IMR-90 (cell line): ENCODE data around the gene TOPORS. TPM values are rescaled to one million over a fixed set of nuclear protein-coding genes. Genes with fewer than 3 reads are reported as not detected.

ENCODE experiments used
- ATAC-seq: fragments of 200-7000 bp; cut with Tn5 transposase; 2 replicates; pipeline ENCODE4 v1.9.1; 2020; ENCODE audit warnings: low read depth, mild to moderate bottlenecking, moderate library complexity
- BruUV-seq: library from RNA; stranded (reverse); fragments of 400-500 nt; replicated peaks from 2 replicates; lab custom pipeline; 2021; lab: Mats Ljungman, UMichigan
- CTCF ChIA-PET: fragments of 300-600 bp; formaldehyde crosslinking; extraction: SDS; loops from one replicate; lab custom pipeline; 2021; ENCODE audit warnings: antibody characterized with exemption; lab: Yijun Ruan, JAX
- POLR2A ChIA-PET: fragments of 300-600 bp; sonication (Branson Sonifier 250); formaldehyde crosslinking; loops from one replicate; lab custom pipeline; 2022; ENCODE audit warnings: antibody characterized with exemption; ENCODE audit not compliant: unreplicated experiment; lab: Charles Lee
- DNase-seq: peaks from one replicate; pipeline ENCODE4 v3.0.0; 2013
- H2AFZ ChIP-seq: replicated peaks from 2 replicates; pipeline ENCODE3; 2013; ENCODE audit warnings: low read length, mild to moderate bottlenecking; ENCODE audit not compliant: poor library complexity
- H2AK5ac ChIP-seq: 2 replicates; pipeline ENCODE4 v1.6.1; 2013; ENCODE audit warnings: low read depth, low read length, inconsistent platforms
- H2AK9ac ChIP-seq: replicated peaks from 2 replicates; pipeline ENCODE3; 2013; ENCODE audit warnings: mild to moderate bottlenecking, low read depth, low read length, moderate library complexity; ENCODE audit not compliant: poor library complexity
- H2BK120ac ChIP-seq: 2 replicates; pipeline ENCODE4 v1.6.1; 2013; ENCODE audit warnings: low read depth, low read length, inconsistent platforms
- H2BK15ac ChIP-seq: 3 replicates; pipeline ENCODE4 v1.6.1; 2013; ENCODE audit warnings: low read depth, low read length, inconsistent platforms
- H2BK20ac ChIP-seq: 2 replicates; pipeline ENCODE4 v1.6.1; 2013; ENCODE audit warnings: low read depth, mild to moderate bottlenecking, inconsistent platforms, low read length, moderate library complexity
- H2BK5ac ChIP-seq: 2 replicates; pipeline ENCODE4 v1.6.1; 2013; ENCODE audit warnings: mild to moderate bottlenecking, low read depth, low read length, inconsistent platforms; ENCODE audit not compliant: poor library complexity, severe bottlenecking
- H3K14ac ChIP-seq: replicated peaks from 2 replicates; pipeline ENCODE4 v1.6.1; 2013; ENCODE audit warnings: low read depth, low read length, inconsistent platforms
- H3K18ac ChIP-seq: 2 replicates; pipeline ENCODE4 v1.6.1; 2013; ENCODE audit warnings: low read depth, low read length, control low read depth
- H3K23ac ChIP-seq: 2 replicates; pipeline ENCODE4 v1.6.1; 2013; ENCODE audit warnings: low read depth, low read length, inconsistent platforms
- H3K27ac ChIP-seq: 2 replicates; pipeline ENCODE4 v1.5.1; 2013; ENCODE audit warnings: mild to moderate bottlenecking, control low read depth, low read length; ENCODE audit not compliant: insufficient read depth
- H3K27me3 ChIP-seq: 2 replicates; pipeline ENCODE4 v1.6.1; 2013; ENCODE audit warnings: low read length; ENCODE audit not compliant: control insufficient read depth, insufficient read depth
- H3K36me3 ChIP-seq: 2 replicates; pipeline ENCODE4 v1.6.1; 2013; ENCODE audit warnings: low read length, mixed read lengths; ENCODE audit not compliant: control insufficient read depth, insufficient read depth
- H3K4ac ChIP-seq: 2 replicates; pipeline ENCODE4 v1.6.1; 2013; ENCODE audit warnings: low read depth, low read length, inconsistent platforms
- H3K4me1 ChIP-seq: 2 replicates; pipeline ENCODE4 v1.6.1; 2013; ENCODE audit warnings: low read length, mixed read lengths; ENCODE audit not compliant: control insufficient read depth, insufficient read depth
- H3K4me2 ChIP-seq: 2 replicates; pipeline ENCODE4 v1.6.1; 2013; ENCODE audit warnings: low read depth, mild to moderate bottlenecking, control low read depth, low read length, moderate library complexity
- H3K4me3 ChIP-seq: 2 replicates; pipeline ENCODE4 v1.5.1; 2013; ENCODE audit warnings: low read depth, mild to moderate bottlenecking, control low read depth, low read length, moderate library complexity; ENCODE audit not compliant: insufficient read depth
- H3K56ac ChIP-seq: 2 replicates; pipeline ENCODE4 v1.6.1; 2013; ENCODE audit warnings: low read length, inconsistent platforms; ENCODE audit not compliant: insufficient read depth; ENCODE audit errors: extremely low read depth
- H3K79me1 ChIP-seq, 2 experiments: 2 replicates each; pipeline ENCODE4 v1.6.1; 2013; ENCODE audit warnings: low read length in 2 of 2, inconsistent platforms in 1 of 2, low read depth in 1 of 2
- H3K9ac ChIP-seq: 2 replicates; pipeline ENCODE4 v1.6.1; 2013; ENCODE audit warnings: low read depth, low read length, control low read depth
- H3K9me1 ChIP-seq: 2 replicates; pipeline ENCODE4 v1.6.1; 2013; ENCODE audit warnings: low read length, inconsistent platforms; ENCODE audit not compliant: insufficient read depth
- H3K9me3 ChIP-seq: 2 replicates; pipeline ENCODE4 v1.6.1; 2013; ENCODE audit warnings: low read length; ENCODE audit not compliant: control insufficient read depth, insufficient read depth
- H4K20me1 ChIP-seq: 2 replicates; pipeline ENCODE4 v1.6.1; 2013; ENCODE audit warnings: low read length, inconsistent platforms; ENCODE audit not compliant: insufficient read depth
- H4K5ac ChIP-seq: 2 replicates; pipeline ENCODE4 v1.6.1; 2013; ENCODE audit warnings: mild to moderate bottlenecking, low read depth, low read length, control low read depth
- H4K8ac ChIP-seq, 2 experiments: 2 replicates each; pipeline ENCODE4 v1.6.1; 2013; ENCODE audit warnings: low read depth in 2 of 2, low read length in 2 of 2, control low read depth in 1 of 2, inconsistent platforms in 1 of 2
- H4K91ac ChIP-seq: 2 replicates; pipeline ENCODE4 v1.6.1; 2013; ENCODE audit warnings: low read depth, low read length, inconsistent platforms; ENCODE audit not compliant: insufficient read depth
- BHLHE40 ChIP-seq: fragments of 150-350 bp; IDR thresholded peaks from 2 replicates; pipeline ENCODE4 v1.6.1; 2016; ENCODE audit warnings: mild to moderate bottlenecking, low read depth, low read length
- CEBPB ChIP-seq: IDR thresholded peaks from 2 replicates; pipeline ENCODE4 v1.6.1; 2012; ENCODE audit warnings: low read depth, low read length, improper control_type of control experiment
- CHD1 ChIP-seq: IDR thresholded peaks from 2 replicates; pipeline ENCODE4 v1.6.1; 2012; ENCODE audit warnings: low read depth, low read length, improper control_type of control experiment
- CTCF ChIP-seq: conservative IDR thresholded peaks from 2 replicates; pipeline ENCODE4 v1.5.1; 2012; ENCODE audit warnings: mild to moderate bottlenecking, low read depth, low read length, improper control_type of control experiment
- ELK1 ChIP-seq: fragments of 150-350 bp; IDR thresholded peaks from 2 replicates; pipeline ENCODE4 v1.6.1; 2016; ENCODE audit warnings: low read depth, mild to moderate bottlenecking, low read length, moderate library complexity, borderline replicate concordance
- FOS ChIP-seq: fragments of 150-350 bp; IDR thresholded peaks from 2 replicates; pipeline ENCODE4 v1.6.1; 2016; ENCODE audit warnings: low read depth, low read length
- MAFK ChIP-seq: IDR thresholded peaks from 2 replicates; pipeline ENCODE4 v1.6.1; 2012; ENCODE audit warnings: low read depth, low read length, improper control_type of control experiment
- MAZ ChIP-seq: IDR thresholded peaks from 2 replicates; pipeline ENCODE4 v1.6.1; 2012; ENCODE audit warnings: low read depth, mild to moderate bottlenecking, low read length, improper control_type of control experiment, moderate library complexity, borderline replicate concordance
- MXI1 ChIP-seq: IDR thresholded peaks from 2 replicates; pipeline ENCODE4 v1.6.1; 2012; ENCODE audit warnings: low read depth, mild to moderate bottlenecking, low read length, moderate library complexity, borderline replicate concordance
- NFE2L2 ChIP-seq: fragments of 150-350 bp; IDR thresholded peaks from 2 replicates; pipeline ENCODE4 v1.6.1; 2016; ENCODE audit warnings: low read depth, mild to moderate bottlenecking, low read length
- POLR2A ChIP-seq: IDR thresholded peaks from 2 replicates; pipeline ENCODE4 v1.6.1; 2012; ENCODE audit warnings: mild to moderate bottlenecking, low read depth, low read length
- RAD21 ChIP-seq: IDR thresholded peaks from 2 replicates; pipeline ENCODE4 v1.6.1; 2012; ENCODE audit warnings: low read length, improper control_type of control experiment
- RCOR1 ChIP-seq: IDR thresholded peaks from 2 replicates; pipeline ENCODE4 v1.6.1; 2012; ENCODE audit warnings: mild to moderate bottlenecking, low read length, improper control_type of control experiment; ENCODE audit not compliant: insufficient replicate concordance
- RFX5 ChIP-seq: IDR thresholded peaks from 2 replicates; pipeline ENCODE4 v1.8.0; 2012; ENCODE audit warnings: low read depth, mild to moderate bottlenecking, low read length, moderate library complexity
- SMC3 ChIP-seq: fragments of 150-350 bp; IDR thresholded peaks from 2 replicates; pipeline ENCODE4 v1.6.1; 2016; ENCODE audit warnings: low read depth, mild to moderate bottlenecking, antibody characterized with exemption, low read length, moderate library complexity
- USF2 ChIP-seq: fragments of 150-350 bp; IDR thresholded peaks from 2 replicates; pipeline ENCODE4 v1.6.1; 2017; ENCODE audit warnings: mild to moderate bottlenecking, antibody characterized with exemption, low read length, low read depth
- WGBS, 2 experiments: methylation state at CpG; one replicate each; pipeline versions ENCODE4 v1.1.5 to v1.1.7; 2013; ENCODE audit warnings: missing lambda C conversion rate in 2 of 2; ENCODE audit not compliant: insufficient read length in 1 of 2; ENCODE audit errors: extremely low coverage in 2 of 2; 5-methylcytosine and 5-hydroxymethylcytosine counted together
- dilution Hi-C: fragments of 300-500 bp; cut with HindIII; formaldehyde crosslinking; loops from one replicate; pipeline ENCODE4 v1.14.3; 2018; ENCODE audit warnings: low sequenced_read_pairs; ENCODE audit not compliant: unreplicated experiment
- in situ Hi-C: fragments of 300-500 bp; cut with MboI; formaldehyde crosslinking; loops from 3 replicates; pipeline ENCODE4 v1.14.3; 2019; ENCODE audit warnings: low sequenced_read_pairs, inconsistent platforms, mixed read lengths
- intact Hi-C: fragments of 100-400 bp; cut with micrococcal nuclease; formaldehyde crosslinking; loops from 2 replicates; pipeline ENCODE4 v1.10.0; 2022
- polyA plus RNA-seq, 3 experiments: library from polyadenylated mRNA; depleted of rRNA; stranded (reverse); fragments of >200 nt; gene quantifications; 2 replicates each; pipeline ENCODE4 v1.2.3, GENCODE V29; 2012; ENCODE audit warnings: low replicate concordance in 1 of 3
- total RNA-seq: library from RNA; depleted of rRNA; stranded (reverse); fragments of >200 nt; gene quantifications from 2 replicates; pipeline ENCODE4 v1.2.3, GENCODE V29; 2012

The TOPORS gene
- total and polyA plus RNA-seq, 2 of the 4 experiments (the other 2 are of a cell fraction) = 7.4 to 27.8 TPM

GRCh38 chr9:32525709-32526030 lies 26.7 kb downstream of the TOPORS start:
- Histone ChIP-seq H3K56ac (peak overlapping the region; percentile 82), H4K91ac (peak overlapping the region; percentile 56), H3K27me3 (no peaks in the 10 kb centered on the region), H3K27ac (peak overlapping the region; percentile 91), H3K14ac (peak overlapping the region; percentile 75), H3K4me2 (peak overlapping the region; percentile 90), H2BK20ac (no peak overlapping the region; the same call in 1 of the 2 replicates), H3K9ac (peak overlapping the region; percentile 92), H4K8ac (peak overlapping the region; percentile 31 to 69; a peak in 2 of 4 replicates), H3K23ac (peak overlapping the region; percentile 81), H2AFZ (peak overlapping the region; percentile 91), H4K5ac (no peak overlapping the region), H3K9me3 (no peaks in the 10 kb centered on the region), H3K4ac (peak overlapping the region; percentile 71), H2BK5ac (peak overlapping the region; percentile 81), H3K79me1 (peaks cover 27% of the 10 kb centered on the region in 2 experiments; a peak in 3 of 4 replicates), H3K9me1 (no peaks in the 10 kb centered on the region), H2BK120ac (peak overlapping the region; percentile 64), H3K4me3 (peak overlapping the region; percentile 86), H2BK15ac (0 out of 3 replicates have a peak overlapping the region, but pooled peaks have one; percentile 25), H4K20me1 (no peaks in the 10 kb centered on the region), H2AK9ac (peak overlapping the region; percentile 68), H3K36me3 (no peaks in the 10 kb centered on the region), H3K4me1 (peaks cover 3% of the 10 kb centered on the region), H2AK5ac (no peak overlapping the region), H3K18ac (peak overlapping the region; percentile 58)
- WGBS, 2 experiments = no CpG with 5 or more reads among the region's 4 CpGs
- intact Hi-C loops = loop anchor here (1.0 kb wide), 4 partner anchors 25 to 146 kb away; partner anchors contain the start of gene ACO1
- in situ Hi-C loops = no loop called here
- no TSS peak for BruUV-seq
- ChIA-PET POLR2A (interaction anchor here (1.2 kb wide), 1 partner anchor 8 kb away, joined by 3 read pairs; no protein-coding TSS in a partner anchor), CTCF (interaction anchor here (1.1 to 1.5 kb wide), 2 partner anchors 28 to 147 kb away, joined by 3 to 16 read pairs; no protein-coding TSS in a partner anchor)
- DNase-seq (no peak), ATAC-seq (peak; percentile 8; the same call in 1 of the 2 replicates)
- TF ChIP-seq CEBPB (no peak), CTCF (no peak), RCOR1 (no peak), ELK1 (no peak), MAFK (no peak), MXI1 (no peak), USF2 (no peak), SMC3 (no peak), POLR2A (no peak), RFX5 (no peak), CHD1 (no peak), BHLHE40 (no peak), MAZ (no peak), FOS (no peak), NFE2L2 (no peak), RAD21 (no peak)
- dilution Hi-C loops = no loop called here
